CD8-positive, alpha-beta memory T cell (primary cell): ENCODE measurements around the gene CYTH2. TPM values are rescaled to one million over a fixed set of nuclear protein-coding genes. Genes with fewer than 3 reads are reported as not detected.
A peak's percentile ranks its signal among the peaks of the same experiment; 100 is the strongest.

ENCODE experiments used
- CTCF ChIA-PET: fragments of 350-600 bp; sonication (Branson Sonifier 250); formaldehyde crosslinking; loops from one replicate; lab custom pipeline; 2021; ENCODE audit warnings: antibody characterized with exemption; lab: Charles Lee
- POLR2A ChIA-PET: fragments of 350-600 bp; sonication (Branson Sonifier 250); formaldehyde crosslinking; loops from one replicate; lab custom pipeline; 2021; ENCODE audit warnings: antibody characterized with exemption; lab: Charles Lee
- DNase-seq, 5 donors: peaks; one replicate each; pipeline versions ENCODE4 v3.0.0 to v3.0.0-alpha.2; 2020 to 2022; ENCODE audit warnings: mixed read lengths in 1 of 5
- H3K27ac ChIP-seq: one replicate; pipeline ENCODE4 v1.7.0; 2013; ENCODE audit warnings: low read depth, mild to moderate bottlenecking, low read length, moderate library complexity
- H3K27me3 ChIP-seq: 2 replicates; pipeline ENCODE4 v1.7.0; 2013; ENCODE audit warnings: low read length, mild to moderate bottlenecking; ENCODE audit not compliant: insufficient read depth, poor library complexity, severe bottlenecking
- H3K36me3 ChIP-seq: 2 replicates; pipeline ENCODE4 v1.7.0; 2013; ENCODE audit warnings: mild to moderate bottlenecking, low read length, moderate library complexity; ENCODE audit not compliant: insufficient read depth
- H3K4me1 ChIP-seq: 2 replicates; pipeline ENCODE4 v1.7.0; 2013; ENCODE audit warnings: mild to moderate bottlenecking, low read length, moderate library complexity; ENCODE audit not compliant: insufficient read depth
- H3K4me3 ChIP-seq: 2 replicates; pipeline ENCODE4 v1.7.0; 2013; ENCODE audit warnings: mild to moderate bottlenecking, low read length
- H3K9me3 ChIP-seq: 2 replicates; pipeline ENCODE4 v1.7.0; 2013; ENCODE audit warnings: mild to moderate bottlenecking, low read length
- H3K27ac Mint-ChIP-seq, 8 donors: one replicate each; pipeline ENCODE4 v1.8.0; 2020 to 2021; ENCODE audit warnings: mixed read lengths in 8 of 8, mild to moderate bottlenecking in 6 of 8, inconsistent platforms in 3 of 8, moderate library complexity in 3 of 8
- H3K27me3 Mint-ChIP-seq, 2 donors: one replicate each; pipeline ENCODE4 v1.8.0; 2020 to 2021; ENCODE audit warnings: mixed read lengths in 2 of 2, mild to moderate bottlenecking in 1 of 2, moderate library complexity in 1 of 2
- H3K36me3 Mint-ChIP-seq, 3 donors: one replicate each; pipeline ENCODE4 v1.8.0; 2020 to 2021; ENCODE audit warnings: mixed read lengths in 3 of 3, inconsistent platforms in 1 of 3, mild to moderate bottlenecking in 1 of 3
- H3K4me1 Mint-ChIP-seq, 3 donors: one replicate each; pipeline ENCODE4 v1.8.0; 2020 to 2021; ENCODE audit warnings: mixed read lengths in 3 of 3, inconsistent platforms in 1 of 3, mild to moderate bottlenecking in 1 of 3
- H3K4me3 Mint-ChIP-seq, 7 donors: one replicate each; pipeline ENCODE4 v1.8.0; 2020 to 2021; ENCODE audit warnings: mixed read lengths in 7 of 7, mild to moderate bottlenecking in 6 of 7, moderate library complexity in 4 of 7, inconsistent platforms in 2 of 7
- H3K9me3 Mint-ChIP-seq, 5 donors: one replicate each; pipeline ENCODE4 v1.8.0; 2020 to 2022; ENCODE audit warnings: mixed read lengths in 5 of 5, mild to moderate bottlenecking in 3 of 5, moderate library complexity in 2 of 5, inconsistent platforms in 1 of 5
- polyA plus RNA-seq: library from polyadenylated mRNA; unstranded; fragments of 300-500 nt; fragmentation: Illumina TruSeq; gene quantifications from one replicate; pipeline ENCODE4 v1.2.3, GENCODE V29; 2021
- total RNA-seq, 2 experiments: library from RNA; stranded (reverse); gene quantifications; one replicate each; pipeline ENCODE4 v1.2.3, GENCODE V29; 2021

The CYTH2 gene
- total and polyA plus RNA-seq, 3 experiments from 2014 or later = 30.7 to 34.8 (median 33.3) TPM

GRCh38 chr19:48465215-48465614 is 4.0 kb upstream of the CYTH2 start:
- H3K4me1 Mint-ChIP-seq = peaks cover 7 to 14% (median 14%) of the 10 kb centered on the region in 3 donors
- no peaks in the 10 kb centered on the region for H3K9me3 Mint-ChIP-seq
- no peaks in the 10 kb centered on the region for H3K27me3 Mint-ChIP-seq
- Histone ChIP-seq H3K4me1 (peaks cover 11% of the 10 kb centered on the region), H3K9me3 (no peaks in the 10 kb centered on the region), H3K27me3 (no peaks in the 10 kb centered on the region), H3K36me3 (no peaks in the 10 kb centered on the region), H3K27ac (no peak overlapping the region), H3K4me3 (no peak overlapping the region)
- H3K4me3 Mint-ChIP-seq = no peak overlapping the region
- POLR2A ChIA-PET = interaction anchor here (0.7 kb wide), 1 partner anchor 282 kb away, joined by 3 read pairs; the partner anchor contains the start of gene IZUMO1
- DNase-seq = no peak
- peak overlapping the region in 2 of 8 donors; percentile 1 to 18 for H3K27ac Mint-ChIP-seq
- CTCF ChIA-PET = no interaction called here
- H3K36me3 Mint-ChIP-seq = peaks cover 0 to 8% (median 0%) of the 10 kb centered on the region in 3 donors

- H3K27ac ChIP-seq = no peak overlapping the region
- Mint-ChIP-seq H3K27ac (peak overlapping the region in 3 of 8 donors; percentile 12 to 72 (median 22)), H3K9me3 (no peaks in the 10 kb centered on the region), H3K36me3 (peaks cover 0 to 21% (median 3%) of the 10 kb centered on the region in 3 donors), H3K4me3 (peak overlapping the region in 1 of 7 donors; percentile 55), H3K27me3 (no peaks in the 10 kb centered on the region), H3K4me1 (peaks cover 12 to 22% (median 22%) of the 10 kb centered on the region in 3 donors)
- no peak for DNase-seq
- no peaks in the 10 kb centered on the region for H3K27me3 ChIP-seq
- H3K4me3 ChIP-seq = no peak overlapping the region
- peaks cover 17% of the 10 kb centered on the region for H3K4me1 ChIP-seq
- ChIA-PET POLR2A (interaction anchor here (0.5 kb wide), 1 partner anchor 109 kb away, joined by 5 read pairs; no protein-coding TSS in a partner anchor), CTCF (no interaction called here)
- no peaks in the 10 kb centered on the region for H3K9me3 ChIP-seq
- H3K36me3 ChIP-seq = peaks cover 6% of the 10 kb centered on the region
Observed at GRCh38 chr19:48466561-48467325, 2.4 kb upstream of the CYTH2 start.

DNA sequence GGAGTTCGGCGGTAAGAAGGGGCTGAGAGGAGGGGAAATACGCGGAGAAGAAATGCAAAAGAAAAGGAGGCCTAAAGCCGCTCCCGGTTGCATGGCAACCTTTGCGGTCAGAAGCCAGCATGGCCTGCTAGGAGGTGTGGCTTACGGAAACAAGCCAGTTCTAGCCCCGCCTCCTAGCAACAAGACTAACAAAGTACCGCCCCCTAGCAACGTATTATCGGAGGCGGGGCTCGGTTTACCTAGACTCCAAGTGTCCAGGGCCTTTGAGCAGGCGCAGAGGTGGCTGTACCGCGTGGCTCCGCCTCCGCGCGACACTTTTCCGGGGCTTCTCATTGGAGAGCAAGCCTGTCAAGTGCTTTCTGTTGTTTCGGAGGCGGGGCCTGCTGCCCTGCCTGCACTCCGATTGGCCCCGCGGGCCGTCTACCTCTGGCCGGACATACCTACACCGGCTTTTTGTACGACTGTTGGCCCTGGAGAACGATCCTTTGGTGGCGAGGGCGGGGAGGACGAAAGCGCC is 339 bp upstream of the CYTH2 start:
- Histone ChIP-seq H3K9me3 (no peaks in the 10 kb centered on the region), H3K4me3 (peak overlapping the region; percentile 64), H3K27me3 (no peaks in the 10 kb centered on the region), H3K27ac (peak overlapping the region; percentile 88), H3K36me3 (peaks cover 16% of the 10 kb centered on the region), H3K4me1 (peaks cover 17% of the 10 kb centered on the region)
- Mint-ChIP-seq H3K27me3 (no peaks in the 10 kb centered on the region), H3K9me3 (no peaks in the 10 kb centered on the region), H3K27ac (peak overlapping the region; percentile 78 to 97 (median 94)), H3K36me3 (peaks cover 0 to 41% (median 3%) of the 10 kb centered on the region in 3 donors), H3K4me3 (peak overlapping the region; percentile 87 to 97 (median 94)), H3K4me1 (peaks cover 12 to 22% (median 22%) of the 10 kb centered on the region in 3 donors)
- peak; percentile 99 to 100 (median 100) for DNase-seq
- ChIA-PET POLR2A (no interaction called here), CTCF (no interaction called here)

- Mint-ChIP-seq H3K36me3 (peaks cover 0 to 52% (median 5%) of the 10 kb centered on the region in 3 donors), H3K4me1 (peaks cover 14 to 27% (median 25%) of the 10 kb centered on the region in 3 donors), H3K27ac (peak overlapping the region; percentile 19 to 94 (median 56)), H3K9me3 (no peaks in the 10 kb centered on the region), H3K27me3 (no peaks in the 10 kb centered on the region), H3K4me3 (peak overlapping the region; percentile 87 to 97 (median 94))
- peaks cover 22% of the 10 kb centered on the region for H3K36me3 ChIP-seq
- peak overlapping the region; percentile 64 for H3K4me3 ChIP-seq
- H3K9me3 ChIP-seq = no peaks in the 10 kb centered on the region
- DNase-seq = peak in 1 of 5 donors; percentile 50
- ChIA-PET CTCF (interaction anchor here (1.2 to 1.7 kb wide), 2 partner anchors 10 to 19 kb away, joined by 4 to 5 read pairs; no protein-coding TSS in a partner anchor), POLR2A (interaction anchor here (0.5 to 1.3 kb wide), 6 partner anchors 10 to 154 kb away, joined by 3 to 4 read pairs (median 3); no protein-coding TSS in a partner anchor)
- no peaks in the 10 kb centered on the region for H3K27me3 ChIP-seq
- peak overlapping the region; percentile 88 for H3K27ac ChIP-seq
- H3K4me1 ChIP-seq = peaks cover 17% of the 10 kb centered on the region
Observed at GRCh38 chr19:48469934-48470680, 938 bp downstream of the CYTH2 start.

- H3K4me1 Mint-ChIP-seq = peaks cover 14 to 27% (median 25%) of the 10 kb centered on the region in 3 donors
- ChIA-PET POLR2A (interaction anchor here (0.5 to 1.3 kb wide), 2 partner anchors 11 to 29 kb away, joined by 3 to 4 read pairs; no protein-coding TSS in a partner anchor), CTCF (interaction anchor here (1.2 to 1.7 kb wide), 2 partner anchors 9 to 19 kb away, joined by 4 to 5 read pairs; no protein-coding TSS in a partner anchor)
- Histone ChIP-seq H3K4me1 (peaks cover 17% of the 10 kb centered on the region), H3K27ac (no peak overlapping the region), H3K4me3 (no peak overlapping the region), H3K9me3 (no peaks in the 10 kb centered on the region), H3K36me3 (peaks cover 22% of the 10 kb centered on the region), H3K27me3 (no peaks in the 10 kb centered on the region)
- peak overlapping the region; percentile 65 to 96 (median 70) for H3K4me3 Mint-ChIP-seq
- peaks cover 0 to 60% (median 5%) of the 10 kb centered on the region in 3 donors for H3K36me3 Mint-ChIP-seq
- no peaks in the 10 kb centered on the region for H3K27me3 Mint-ChIP-seq
- H3K27ac Mint-ChIP-seq = peak overlapping the region in 5 of 8 donors; percentile 22 to 66 (median 58)
- DNase-seq = peak in 1 of 5 donors; percentile 40
- H3K9me3 Mint-ChIP-seq = no peaks in the 10 kb centered on the region
Observed at GRCh38 chr19:48470856-48471255, 1.7 kb downstream of the CYTH2 start.

DNA sequence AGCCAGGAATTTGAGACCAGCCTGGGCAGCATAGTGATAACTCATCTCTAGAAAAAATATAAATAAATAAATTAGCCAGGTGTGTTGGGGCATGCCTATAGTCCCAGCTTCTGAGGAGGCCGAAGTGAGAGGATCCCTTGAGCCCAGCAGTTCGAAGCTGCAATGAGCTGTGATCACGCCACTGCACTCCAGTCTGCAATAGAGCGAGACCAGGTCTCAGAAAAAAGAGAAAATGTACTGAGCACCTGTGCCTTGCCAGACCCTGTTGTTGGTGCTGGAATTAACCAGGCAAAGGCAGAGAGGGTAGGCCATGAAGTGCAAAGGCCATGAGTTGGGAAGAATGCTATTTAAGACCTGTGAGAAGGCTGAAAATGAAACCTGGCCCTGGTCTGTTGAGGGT is 2.7 kb downstream of the CYTH2 start:
- Histone ChIP-seq H3K27ac (no peak overlapping the region), H3K36me3 (peaks cover 22% of the 10 kb centered on the region), H3K4me1 (peaks cover 17% of the 10 kb centered on the region), H3K9me3 (no peaks in the 10 kb centered on the region), H3K4me3 (no peak overlapping the region), H3K27me3 (no peaks in the 10 kb centered on the region)
- no peaks in the 10 kb centered on the region for H3K9me3 Mint-ChIP-seq
- peaks cover 0 to 69% (median 5%) of the 10 kb centered on the region in 3 donors for H3K36me3 Mint-ChIP-seq
- ChIA-PET CTCF (no interaction called here), POLR2A (no interaction called here)
- peak overlapping the region in 1 of 7 donors; percentile 65 for H3K4me3 Mint-ChIP-seq
- no peak for DNase-seq
- H3K27ac Mint-ChIP-seq = peak overlapping the region in 2 of 8 donors; percentile 14 to 23
- peaks cover 14 to 27% (median 25%) of the 10 kb centered on the region in 3 donors for H3K4me1 Mint-ChIP-seq
- no peaks in the 10 kb centered on the region for H3K27me3 Mint-ChIP-seq

DNA sequence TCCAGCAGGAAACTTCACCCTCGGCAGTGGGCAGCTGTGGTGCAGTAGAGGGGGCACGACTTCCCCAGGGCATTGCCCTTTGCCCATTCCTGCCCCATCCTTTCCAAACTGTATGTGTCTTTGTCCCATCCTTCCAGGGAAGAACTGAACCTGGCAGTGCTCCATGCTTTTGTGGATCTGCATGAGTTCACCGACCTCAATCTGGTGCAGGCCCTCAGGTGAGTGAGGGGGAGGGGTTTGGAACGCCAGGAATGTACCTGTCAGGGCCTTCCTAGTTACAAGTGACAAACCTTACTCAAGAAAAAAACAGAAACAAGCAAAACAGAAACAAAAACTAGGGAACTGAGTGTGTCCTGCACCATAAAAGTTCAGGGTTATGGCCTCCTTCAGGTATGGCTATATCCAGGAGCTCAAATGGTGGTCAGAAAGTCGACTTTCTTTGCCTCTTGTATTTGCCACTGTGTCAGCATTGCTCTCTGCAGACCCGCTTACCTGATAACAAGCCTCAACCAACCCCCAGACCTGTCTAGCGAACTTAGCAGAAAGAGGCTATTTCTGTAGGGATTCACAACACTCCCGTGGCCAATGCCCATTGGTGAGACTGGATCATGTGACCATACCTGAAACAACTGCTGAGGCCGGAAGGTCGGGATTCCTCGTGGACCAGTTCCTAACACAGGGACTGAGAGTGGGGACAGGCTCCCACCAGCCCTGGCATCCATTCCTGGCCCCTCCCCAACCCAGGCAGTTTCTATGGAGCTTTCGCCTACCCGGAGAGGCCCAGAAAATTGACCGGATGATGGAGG is 4.2 kb downstream of the CYTH2 start:
- CTCF ChIA-PET = no interaction called here
- Histone ChIP-seq H3K36me3 (peaks cover 22% of the 10 kb centered on the region), H3K27me3 (no peaks in the 10 kb centered on the region), H3K9me3 (no peaks in the 10 kb centered on the region), H3K4me1 (peaks cover 14% of the 10 kb centered on the region), H3K4me3 (no peak overlapping the region), H3K27ac (no peak overlapping the region)
- Mint-ChIP-seq H3K4me3 (no peak overlapping the region), H3K36me3 (peaks cover 0 to 75% (median 5%) of the 10 kb centered on the region in 3 donors), H3K4me1 (peaks cover 14 to 26% (median 25%) of the 10 kb centered on the region in 3 donors), H3K27ac (peak overlapping the region in 3 of 8 donors; percentile 41 to 80 (median 69)), H3K27me3 (no peaks in the 10 kb centered on the region), H3K9me3 (no peaks in the 10 kb centered on the region)
- POLR2A ChIA-PET = no interaction called here
- DNase-seq = no peak
